ENCODE results near the gene E2F2. TPM values are rescaled to one million over a fixed set of nuclear protein-coding genes. Genes with fewer than 3 reads are reported as not detected.

The E2F2 gene
- total RNA-seq (1 to 10 TPM; 1.7 to 3.1 (median 2.5) TPM), total RNA-seq (0.11 to 21.8 (median 4.3) reads per million in 29 experiments)
- total RNA-seq (2013), result 3.8 TPM

GRCh38 chr1:23530747-23531561 lies at the start of gene E2F2:
E2F2 (minus strand) TSS chr1:23531233; CDS start chr1:23530793, 440 bp downstream.
- peaks cover 69 to 88% (median 70%) of the 10 kb centered on the region in 3 donors for H3K4me1 Mint-ChIP-seq
- peak within 1 kb of the TSS; percentile 95 to 99 for H3K27ac Mint-ChIP-seq
- WGBS (ENCODE audit: insufficient coverage), result under 1% methylated on average over 56 of the region's 85 CpGs
- no peaks in the 10 kb centered on the region for H3K36me3 Mint-ChIP-seq
- H3K27me3 ChIP-seq (replicated peaks in 1 of 2; ENCODE audit: control insufficient read depth in 2 of 2, extremely low read depth in 1 of 2, insufficient read depth in 2 of 2, low read length in 1 of 2), result no peaks in the 10 kb centered on the region
- POLR2A ChIA-PET, result interaction anchor here (0.7 to 1.5 kb wide), 2 partner anchors 62 to 106 kb away, joined by 3 to 6 read pairs; no protein-coding TSS in a partner anchor
- peak; percentile 64 to 91 (median 77) for DNase-seq
- H3K9me3 Mint-ChIP-seq, result no peaks in the 10 kb centered on the region
- no peaks in the 10 kb centered on the region for H3K27me3 Mint-ChIP-seq
- peak within 1 kb of the TSS; percentile 84 to 90 (median 85) for H3K4me3 Mint-ChIP-seq
- CTCF ChIA-PET, result interaction anchor here in 1 of 2 donors (0.5 to 6.6 kb wide), 9 partner anchors 9 to 101 kb away, joined by 3 to 52 read pairs (median 5); partner anchors contain the start of gene ASAP3
- H3K4me1 ChIP-seq (ENCODE audit: control insufficient read depth in 1 of 2, extremely low read depth in 1 of 2, insufficient read depth in 2 of 2, low read length in 2 of 2), result peaks cover 38 to 83% of the 10 kb centered on the region in 2 experiments
- no peaks in the 10 kb centered on the region for H3K36me3 ChIP-seq (ENCODE audit: control insufficient read depth in 2 of 2, extremely low read depth in 1 of 2, insufficient read depth in 1 of 2, low read length in 1 of 2)
- peak; percentile 72 to 82 (median 74) for ATAC-seq (replicated peaks in 1 of 4)
- no peaks in the 10 kb centered on the region for H3K9me3 ChIP-seq
- peak within 1 kb of the TSS; percentile 40 for H3K27ac ChIP-seq (ENCODE audit: low read length)
- peak within 1 kb of the TSS; percentile 45 to 65 for H3K4me3 ChIP-seq (ENCODE audit: control insufficient read depth in 1 of 2, extremely low read depth in 1 of 2, low read length in 1 of 2)

- peak overlapping the region; percentile 55 to 85 for H3K27ac Mint-ChIP-seq
- H3K27me3 Mint-ChIP-seq, result no peaks in the 10 kb centered on the region
- 40% methylated on average over 1 of the region's 6 CpGs for WGBS (ENCODE audit: insufficient coverage)
- DNase-seq (no peak), ATAC-seq (replicated peaks in 1 of 4) (no peak)
- CTCF ChIA-PET, result no interaction called here
- no peaks in the 10 kb centered on the region for H3K36me3 ChIP-seq (ENCODE audit: control insufficient read depth in 2 of 2, extremely low read depth in 1 of 2, insufficient read depth in 1 of 2, low read length in 1 of 2)
- no peak overlapping the region for H3K4me3 ChIP-seq (ENCODE audit: control insufficient read depth in 1 of 2, extremely low read depth in 1 of 2, low read length in 1 of 2)
- peaks cover 31 to 39% of the 10 kb centered on the region in 2 experiments for H3K4me1 ChIP-seq (ENCODE audit: control insufficient read depth in 1 of 2, extremely low read depth in 1 of 2, insufficient read depth in 2 of 2, low read length in 2 of 2)
- POLR2A ChIA-PET, result no interaction called here
- no peak overlapping the region for H3K27ac ChIP-seq (ENCODE audit: low read length)
- no peak overlapping the region for H3K4me3 Mint-ChIP-seq
- no peaks in the 10 kb centered on the region for H3K9me3 Mint-ChIP-seq
- H3K4me1 Mint-ChIP-seq, result peaks cover 47 to 59% (median 54%) of the 10 kb centered on the region in 3 donors
- no peaks in the 10 kb centered on the region for H3K36me3 Mint-ChIP-seq
- H3K9me3 ChIP-seq, result no peaks in the 10 kb centered on the region
- no peaks in the 10 kb centered on the region for H3K27me3 ChIP-seq (replicated peaks in 1 of 2; ENCODE audit: control insufficient read depth in 2 of 2, extremely low read depth in 1 of 2, insufficient read depth in 2 of 2, low read length in 1 of 2)
These were observed 47.9 kb upstream of the E2F2 start for GRCh38 chr1:23578997-23579363.

DNA sequence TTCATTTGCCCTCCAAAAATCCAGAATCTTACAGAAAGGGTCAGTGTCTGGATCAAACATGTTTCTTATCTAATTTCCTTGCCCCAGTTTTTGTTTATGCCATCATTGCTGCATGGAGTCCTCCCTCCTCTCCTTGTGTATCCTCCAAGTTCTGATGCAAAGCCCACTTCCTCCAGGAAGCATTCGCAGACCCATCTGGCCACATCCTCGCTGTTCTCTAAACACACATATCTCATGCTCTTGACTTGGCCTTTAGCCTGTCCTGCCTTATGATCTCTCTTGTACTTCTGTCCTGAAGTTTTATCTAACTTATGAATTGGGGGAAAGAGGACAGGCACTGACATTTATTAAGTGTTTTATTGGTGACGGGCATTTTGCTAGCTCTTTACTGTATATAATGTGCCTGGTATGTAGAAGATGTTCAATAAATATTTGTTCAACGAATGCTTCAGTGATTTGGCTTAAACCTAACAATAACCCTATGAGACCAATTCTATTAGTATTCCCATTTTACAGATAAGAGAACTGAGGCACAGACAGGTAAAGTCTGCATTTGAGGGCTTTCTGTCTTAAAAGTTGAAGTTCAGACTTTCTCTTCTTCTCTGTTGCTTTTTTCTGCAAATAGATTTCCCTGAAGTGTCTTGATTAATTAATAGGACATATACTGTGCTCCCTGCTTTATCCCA lies 47.4 kb upstream of the E2F2 start:
- Mint-ChIP-seq H3K9me3 (no peaks in the 10 kb centered on the region), H3K4me3 (peak overlapping the region in 1 of 3 donors; percentile 34), H3K4me1 (peaks cover 47 to 59% (median 54%) of the 10 kb centered on the region in 3 donors), H3K36me3 (no peaks in the 10 kb centered on the region), H3K27me3 (no peaks in the 10 kb centered on the region), H3K27ac (peak overlapping the region; percentile 78 to 85)
- Histone ChIP-seq H3K27ac (ENCODE audit: low read length) (no peak overlapping the region), H3K36me3 (ENCODE audit: control insufficient read depth in 2 of 2, extremely low read depth in 1 of 2, insufficient read depth in 1 of 2, low read length in 1 of 2) (no peaks in the 10 kb centered on the region), H3K4me1 (ENCODE audit: control insufficient read depth in 1 of 2, extremely low read depth in 1 of 2, insufficient read depth in 2 of 2, low read length in 2 of 2) (peaks cover 31 to 40% of the 10 kb centered on the region in 2 experiments), H3K27me3 (replicated peaks in 1 of 2; ENCODE audit: control insufficient read depth in 2 of 2, extremely low read depth in 1 of 2, insufficient read depth in 2 of 2, low read length in 1 of 2) (no peaks in the 10 kb centered on the region), H3K4me3 (ENCODE audit: control insufficient read depth in 1 of 2, extremely low read depth in 1 of 2, low read length in 1 of 2) (no peak overlapping the region), H3K9me3 (no peaks in the 10 kb centered on the region)
- 17% methylated on average over 2 of the region's 4 CpGs for WGBS (ENCODE audit: insufficient coverage)
- ChIA-PET CTCF (no interaction called here), POLR2A (no interaction called here)
- no peak for DNase-seq
- ATAC-seq (replicated peaks in 1 of 4), result peak in 3 of 4 experiments; percentile 28 to 52 (median 43)

GRCh38 chr1:23577056-23578004 lies 46.3 kb upstream of the E2F2 start:
- CTCF ChIA-PET, result interaction anchor here (0.5 to 1.4 kb wide), 9 partner anchors 9 to 60 kb away, joined by 3 to 9 read pairs (median 4); no protein-coding TSS in a partner anchor
- DNase-seq (no peak), ATAC-seq (replicated peaks in 1 of 4) (peak; percentile 79 to 89 (median 86))
- Mint-ChIP-seq H3K4me1 (peaks cover 47 to 59% (median 52%) of the 10 kb centered on the region in 3 donors), H3K27ac (peak overlapping the region; percentile 85 to 87), H3K27me3 (no peaks in the 10 kb centered on the region), H3K36me3 (no peaks in the 10 kb centered on the region), H3K4me3 (peak overlapping the region in 2 of 3 donors; percentile 22 to 28), H3K9me3 (no peaks in the 10 kb centered on the region)
- Histone ChIP-seq H3K27ac (ENCODE audit: low read length) (peak overlapping the region; percentile 22), H3K4me1 (ENCODE audit: control insufficient read depth in 1 of 2, extremely low read depth in 1 of 2, insufficient read depth in 2 of 2, low read length in 2 of 2) (peaks cover 31 to 45% of the 10 kb centered on the region in 2 experiments), H3K9me3 (no peaks in the 10 kb centered on the region), H3K36me3 (ENCODE audit: control insufficient read depth in 2 of 2, extremely low read depth in 1 of 2, insufficient read depth in 1 of 2, low read length in 1 of 2) (no peaks in the 10 kb centered on the region), H3K4me3 (ENCODE audit: control insufficient read depth in 1 of 2, extremely low read depth in 1 of 2, low read length in 1 of 2) (no peak overlapping the region), H3K27me3 (replicated peaks in 1 of 2; ENCODE audit: control insufficient read depth in 2 of 2, extremely low read depth in 1 of 2, insufficient read depth in 2 of 2, low read length in 1 of 2) (no peaks in the 10 kb centered on the region)
- POLR2A ChIA-PET, result interaction anchor here (0.6 kb wide), 3 partner anchors 23 to 35 kb away, joined by 3 to 8 read pairs (median 6); no protein-coding TSS in a partner anchor
- WGBS (ENCODE audit: insufficient coverage), result 19% methylated on average over 9 of the region's 11 CpGs

DNA sequence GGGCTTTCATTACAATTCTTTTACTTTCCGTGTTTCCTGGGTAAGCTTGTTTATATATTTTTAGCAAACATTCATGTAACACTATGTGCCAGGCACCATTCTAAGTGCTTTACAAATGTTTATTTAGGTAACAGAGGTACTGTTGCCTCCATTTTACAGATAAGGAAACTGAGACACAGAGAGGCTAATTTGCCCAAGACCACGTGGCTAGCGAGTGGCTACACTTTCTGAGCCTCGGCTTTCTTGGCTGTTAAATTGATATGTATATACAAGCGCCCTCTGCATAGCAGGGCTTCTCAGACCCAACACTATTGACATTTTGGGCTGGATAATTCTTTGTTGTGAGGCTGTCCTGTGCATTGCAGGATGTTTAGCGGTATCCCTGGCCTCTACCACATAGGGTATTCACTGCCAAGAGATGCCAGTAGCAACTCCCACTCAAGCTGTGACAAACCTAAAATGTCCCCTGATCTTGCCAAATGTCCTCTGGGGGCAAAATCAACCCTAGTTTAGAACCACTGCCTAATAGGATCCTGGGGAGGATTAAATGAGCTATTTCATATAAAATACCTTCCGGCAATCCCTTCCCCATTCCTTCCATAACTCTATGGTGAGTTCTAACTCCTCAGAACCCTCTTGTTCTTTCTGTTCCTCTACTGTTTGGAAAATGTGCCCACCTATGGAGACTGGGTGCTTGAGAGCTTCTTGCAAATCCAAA lies 45.5 kb upstream of the E2F2 start:
- Mint-ChIP-seq H3K4me3 (no peak overlapping the region), H3K9me3 (no peaks in the 10 kb centered on the region), H3K4me1 (peaks cover 47 to 58% (median 52%) of the 10 kb centered on the region in 3 donors), H3K36me3 (no peaks in the 10 kb centered on the region), H3K27ac (peak overlapping the region; percentile 85 to 87), H3K27me3 (no peaks in the 10 kb centered on the region)
- ATAC-seq (replicated peaks in 1 of 4), result no peak
- WGBS (ENCODE audit: insufficient coverage), result no CpG with 5 or more reads among the region's 7 CpGs
- H3K4me3 ChIP-seq (ENCODE audit: control insufficient read depth in 1 of 2, extremely low read depth in 1 of 2, low read length in 1 of 2), result no peak overlapping the region
- H3K36me3 ChIP-seq (ENCODE audit: control insufficient read depth in 2 of 2, extremely low read depth in 1 of 2, insufficient read depth in 1 of 2, low read length in 1 of 2), result no peaks in the 10 kb centered on the region
- H3K9me3 ChIP-seq, result no peaks in the 10 kb centered on the region
- no peak for DNase-seq
- peaks cover 31 to 45% of the 10 kb centered on the region in 2 experiments for H3K4me1 ChIP-seq (ENCODE audit: control insufficient read depth in 1 of 2, extremely low read depth in 1 of 2, insufficient read depth in 2 of 2, low read length in 2 of 2)
- no peaks in the 10 kb centered on the region for H3K27me3 ChIP-seq (replicated peaks in 1 of 2; ENCODE audit: control insufficient read depth in 2 of 2, extremely low read depth in 1 of 2, insufficient read depth in 2 of 2, low read length in 1 of 2)
- ChIA-PET CTCF (interaction anchor here (0.6 to 1.4 kb wide), 8 partner anchors 8 to 61 kb away, joined by 3 to 9 read pairs (median 4); no protein-coding TSS in a partner anchor), POLR2A (interaction anchor here (0.5 to 0.6 kb wide), 5 partner anchors 22 to 36 kb away, joined by 3 to 8 read pairs (median 6); no protein-coding TSS in a partner anchor)
- no peak overlapping the region for H3K27ac ChIP-seq (ENCODE audit: low read length)

All from T-cell (primary cell).